Peyer's patch (tissue), 4 donors: ENCODE measurements around the gene FGF22.

Source experiments
- CTCF ChIP-seq, 6 experiments: fragments of 450-650 bp in 4 of 6; fragments of 200-600 bp in 2 of 6; sonication (generic) in 1 of 6; IDR thresholded peaks; one replicate each; pipeline ENCODE4 v1.5.1; 2017 to 2019; ENCODE audit warnings: antibody characterized with exemption in 6 of 6, mild to moderate bottlenecking in 3 of 6, moderate library complexity in 1 of 6
- POLR2A ChIP-seq, 2 donors: fragments of 450-650 bp; IDR thresholded peaks; one replicate each; pipeline ENCODE4 v1.5.1; 2017; ENCODE audit warnings: antibody characterized with exemption in 2 of 2, mild to moderate bottlenecking in 2 of 2, moderate library complexity in 2 of 2

- TF ChIP-seq CTCF (IDR thresholded peaks at IDR 0.05) = no peak
- TF ChIP-seq POLR2A (IDR thresholded peaks at IDR 0.05) = no peak
Observed at GRCh38 chr19:678791-679388, 39.2 kb downstream of the FGF22 start.
